K562 (cell line): ENCODE results near the gene PLCB3. TPM values are rescaled to one million over a fixed set of nuclear protein-coding genes. Genes with fewer than 3 reads are reported as not detected.
A peak's percentile ranks its signal among the peaks of the same experiment; 100 is the strongest.

Experiments used
- DDX20 ChIP-seq: fragments of 450-650 bp; IDR thresholded peaks from 2 replicates; pipeline ENCODE4 v1.6.1; 2016; ENCODE audit warnings: missing genetic modification characterization, low read depth, mild to moderate bottlenecking, missing compliant biosample characterization, moderate library complexity
- E2F4 ChIP-seq: sonication (generic); formaldehyde crosslinking; IDR thresholded peaks from 2 replicates; pipeline ENCODE4 v1.8.0; 2022; ENCODE audit warnings: mild to moderate bottlenecking, low read depth, missing genetic modification reagents
- ETV6 ChIP-seq, 3 experiments: fragments of 150-350 bp in 1 of 3; sonication (generic) in 1 of 3; formaldehyde crosslinking in 1 of 3; IDR thresholded peaks; 2 replicates each; pipeline versions ENCODE4 v1.6.1 to v1.8.0; 2014 to 2022; ENCODE audit warnings: borderline replicate concordance in 2 of 3, low read depth in 2 of 3, antibody characterized with exemption in 1 of 3, low read length in 1 of 3, mild to moderate bottlenecking in 1 of 3, missing genetic modification reagents in 1 of 3
- HDAC1 ChIP-seq, 2 experiments: fragments of 450-650 bp; IDR thresholded peaks; 2 replicates each; pipeline ENCODE4 v1.6.1; 2016 to 2017; ENCODE audit warnings: inconsistent platforms in 1 of 2, mild to moderate bottlenecking in 1 of 2, moderate library complexity in 1 of 2
- MEF2D ChIP-seq: conservative IDR thresholded peaks from 2 replicates; pipeline ENCODE4 v1.6.1; 2016; ENCODE audit warnings: low read depth, missing genetic modification characterization, missing compliant biosample characterization
- NR2C1 ChIP-seq, 2 experiments: fragments of 450-650 bp; IDR thresholded peaks; 2 replicates each; pipeline ENCODE4 v1.6.1; 2017; ENCODE audit warnings: mild to moderate bottlenecking in 2 of 2, antibody characterized with exemption in 1 of 2, inconsistent platforms in 1 of 2, missing compliant biosample characterization in 1 of 2, missing genetic modification characterization in 1 of 2
- PURB ChIP-seq: sonication (generic); formaldehyde crosslinking; IDR thresholded peaks from 2 replicates; pipeline ENCODE4 v1.9.0; 2021; ENCODE audit warnings: low read depth, mild to moderate bottlenecking, missing genetic modification reagents
- SIX5 ChIP-seq, 2 experiments: IDR thresholded peaks; 2 replicates each; pipeline ENCODE4 v1.6.1; 2011; ENCODE audit warnings: low read length in 2 of 2, borderline replicate concordance in 1 of 2, low read depth in 1 of 2, mild to moderate bottlenecking in 1 of 2, moderate library complexity in 1 of 2; ENCODE audit not compliant: insufficient read depth in 1 of 2
- USF2 ChIP-seq: sonication (generic); formaldehyde crosslinking; IDR thresholded peaks from 2 replicates; pipeline ENCODE4 v1.5.0; 2020; ENCODE audit warnings: missing genetic modification reagents
- ZNF24 ChIP-seq: fragments of 450-650 bp; IDR thresholded peaks from 2 replicates; pipeline ENCODE4 v1.6.1; 2016
- ZNF311 ChIP-seq: fragments of 250-450 bp; sonication (Bioruptor Pico); IDR thresholded peaks from 2 replicates; pipeline ENCODE4 v1.4.0; 2020; ENCODE audit warnings: mild to moderate bottlenecking, moderate library complexity
- ZNF316 ChIP-seq: fragments of 450-650 bp; IDR thresholded peaks from 2 replicates; pipeline ENCODE4 v1.6.1; 2016
- ZNF318 ChIP-seq, 2 experiments: fragments of 450-650 bp; IDR thresholded peaks; 2 replicates each; pipeline ENCODE4 v1.6.1; 2016; ENCODE audit warnings: mild to moderate bottlenecking in 2 of 2, borderline replicate concordance in 1 of 2, low read depth in 1 of 2, moderate library complexity in 1 of 2
- ZNF707 ChIP-seq: fragments of 250-450 bp; sonication (Bioruptor Pico); conservative IDR thresholded peaks from 2 replicates; pipeline ENCODE4 v1.8.0; 2022; ENCODE audit warnings: inconsistent platforms, mild to moderate bottlenecking, moderate library complexity
- polyA plus RNA-seq, 8 experiments: library from polyadenylated mRNA; depleted of rRNA in 4 of 8; stranded (reverse) in 5 of 8; unstranded in 3 of 8; fragments of >200 nt; fragmentation: Nextera tagmentation in 2 of 8; fragmentation: Illumina TruSeq in 1 of 8; extraction: Ambion mirVana in 2 of 8; extraction: Trizol in 1 of 8; gene quantifications; 2 replicates each; pipeline versions ENCODE4 v1.2.1 to v1.2.3, GENCODE V29; 2011 to 2014; ENCODE audit warnings: inconsistent platforms in 1 of 8, missing spikeins in 1 of 8
- total RNA-seq, 7 experiments: library from RNA; depleted of rRNA in 6 of 7; stranded (reverse); fragments of >200 nt in 6 of 7; fragmentation: Illumina TruSeq in 2 of 7; extraction: Trizol in 2 of 7; gene quantifications; 2 replicates each; pipeline versions ENCODE4 v1.2.1 to v1.2.3, GENCODE V29; 2011 to 2021; ENCODE audit warnings: low replicate concordance in 1 of 7

PLCB3 gene
- total and polyA plus RNA-seq, 9 of the 15 experiments (the other 6 are each of a cell fraction or from before 2014, with no cell fraction given), result 0.31 to 44.8 (median 14.6) TPM

GRCh38 chr11:64317325-64317960, 66.1 kb downstream of the PLCB3 start, which contains the start of gene TRMT112 (continued):
- TF ChIP-seq DDX20 (no peak), ZNF311 (no peak), ETV6 (IDR thresholded peaks at IDR 0.05; ENCODE audit: borderline replicate concordance in 1 of 2, low read depth in 2 of 2, low read length in 1 of 2) (peak in 1 of 2 experiments; percentile 24; a peak in 1 of 4 replicates), ETV6 (CRISPR knock-in tag; IDR thresholded peaks at IDR 0.05; ENCODE audit: borderline replicate concordance) (no peak), SIX5 (IDR thresholded peaks at IDR 0.05; ENCODE audit: borderline replicate concordance in 1 of 2, insufficient read depth in 1 of 2, low read depth in 1 of 2, low read length in 2 of 2) (no peak), PURB (CRISPR knock-in tag) (no peak), HDAC1 (IDR thresholded peaks at IDR 0.05) (peak in 1 of 2 experiments; percentile 91; a peak in 2 of 4 replicates), USF2 (CRISPR knock-in tag) (peak; percentile 81), E2F4 (no peak), ZNF24 (no peak), ZNF316 (peak; percentile 97), NR2C1 (IDR thresholded peaks at IDR 0.05) (peak; percentile 72), NR2C1 (tag; IDR thresholded peaks at IDR 0.05) (peak; percentile 45), MEF2D (tag) (no peak), ZNF707 (no peak), ZNF318 (IDR thresholded peaks at IDR 0.05; ENCODE audit: borderline replicate concordance in 1 of 2, low read depth in 1 of 2) (no peak; a peak in 1 of 4 replicates)
